22Rv1 (cell line): ENCODE measurements around the gene TGDS.

Experiments
- H3K27ac ChIP-seq: fragments of 450-650 bp; 2 replicates; pipeline ENCODE4 v1.5.1; 2017
- ZFX ChIP-seq: fragments of 450-650 bp; IDR thresholded peaks from 2 replicates; pipeline ENCODE4 v1.6.1; 2017; ENCODE audit warnings: antibody characterized with exemption, borderline replicate concordance
- TF ChIP-seq, protein P1 (sequence below): fragments of 450-650 bp; IDR thresholded peaks from 2 replicates; pipeline ENCODE4 v1.5.1; 2017; ENCODE audit warnings: mild to moderate bottlenecking

Gene TGDS

DNA sequence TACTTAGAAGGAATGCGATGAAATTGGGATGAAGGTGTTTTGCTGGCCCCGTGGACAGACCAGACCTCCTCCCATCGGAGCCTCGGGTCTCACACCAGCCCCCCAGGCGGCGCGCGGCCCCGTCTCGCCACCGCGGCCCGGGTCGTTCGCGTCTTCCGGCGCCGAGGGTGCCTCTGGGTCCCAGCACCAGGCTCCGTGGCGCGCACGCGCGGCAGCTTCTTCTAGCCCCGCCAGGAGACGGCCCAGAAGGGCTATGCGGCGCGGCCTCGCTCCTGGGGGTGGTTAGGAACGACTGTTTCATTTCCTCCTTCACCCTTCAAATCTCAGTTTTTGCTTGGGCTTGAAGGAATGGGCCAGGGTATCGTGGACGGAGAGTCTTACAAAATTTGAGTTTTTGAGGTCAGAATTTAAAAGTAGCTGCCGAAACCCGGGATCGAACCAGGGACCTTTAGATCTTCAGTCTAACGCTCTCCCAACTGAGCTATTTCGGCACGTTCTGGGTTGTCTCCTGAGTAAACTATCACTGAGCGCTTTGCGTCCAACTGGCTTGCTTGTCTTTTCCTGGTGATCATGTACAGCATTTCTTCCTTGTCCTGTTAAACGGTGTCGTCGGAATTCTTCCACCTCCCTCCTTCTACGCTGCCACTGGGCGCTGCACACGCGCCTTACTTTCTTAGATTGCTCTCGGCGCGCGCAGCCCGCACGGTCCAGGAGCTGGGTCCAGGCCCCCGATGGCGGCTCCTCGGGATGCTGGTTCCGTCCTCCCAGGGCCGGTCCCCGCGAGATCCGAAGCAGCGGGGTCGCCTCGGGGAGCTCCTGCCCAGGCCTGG lies 46.5 kb downstream of the TGDS start:
- peak overlapping the region; percentile 96 for H3K27ac ChIP-seq
- no peak for TF ChIP-seq ZFX
- TF ChIP-seq, protein P1, sequence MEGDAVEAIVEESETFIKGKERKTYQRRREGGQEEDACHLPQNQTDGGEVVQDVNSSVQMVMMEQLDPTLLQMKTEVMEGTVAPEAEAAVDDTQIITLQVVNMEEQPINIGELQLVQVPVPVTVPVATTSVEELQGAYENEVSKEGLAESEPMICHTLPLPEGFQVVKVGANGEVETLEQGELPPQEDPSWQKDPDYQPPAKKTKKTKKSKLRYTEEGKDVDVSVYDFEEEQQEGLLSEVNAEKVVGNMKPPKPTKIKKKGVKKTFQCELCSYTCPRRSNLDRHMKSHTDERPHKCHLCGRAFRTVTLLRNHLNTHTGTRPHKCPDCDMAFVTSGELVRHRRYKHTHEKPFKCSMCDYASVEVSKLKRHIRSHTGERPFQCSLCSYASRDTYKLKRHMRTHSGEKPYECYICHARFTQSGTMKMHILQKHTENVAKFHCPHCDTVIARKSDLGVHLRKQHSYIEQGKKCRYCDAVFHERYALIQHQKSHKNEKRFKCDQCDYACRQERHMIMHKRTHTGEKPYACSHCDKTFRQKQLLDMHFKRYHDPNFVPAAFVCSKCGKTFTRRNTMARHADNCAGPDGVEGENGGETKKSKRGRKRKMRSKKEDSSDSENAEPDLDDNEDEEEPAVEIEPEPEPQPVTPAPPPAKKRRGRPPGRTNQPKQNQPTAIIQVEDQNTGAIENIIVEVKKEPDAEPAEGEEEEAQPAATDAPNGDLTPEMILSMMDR: peak; percentile 19; the same call in 1 of the 2 replicates

DNA sequence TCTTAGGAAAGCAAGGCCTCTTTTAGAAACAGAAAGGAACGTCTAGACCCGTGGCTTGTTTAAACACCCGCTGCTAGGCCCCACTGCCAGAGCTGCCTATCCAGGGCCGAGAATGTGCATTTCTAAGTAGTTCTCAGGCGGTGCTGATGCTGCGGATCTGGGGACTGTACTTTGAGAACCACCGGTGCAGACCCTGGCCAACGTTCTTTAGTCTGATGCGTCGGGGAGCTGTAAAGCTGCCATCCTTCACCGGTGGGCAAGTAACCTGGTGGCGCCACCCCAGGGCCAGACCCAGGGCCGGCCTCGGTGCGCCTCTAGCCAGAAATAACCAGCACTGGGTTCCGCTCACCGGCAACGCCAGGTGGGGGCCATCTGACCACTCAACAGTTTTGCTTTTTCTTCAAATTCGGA lies 47.1 kb downstream of the TGDS start:
- TF ChIP-seq, protein P1: peak; percentile 50
- TF ChIP-seq ZFX: no peak
- peak overlapping the region; percentile 96 for H3K27ac ChIP-seq

DNA sequence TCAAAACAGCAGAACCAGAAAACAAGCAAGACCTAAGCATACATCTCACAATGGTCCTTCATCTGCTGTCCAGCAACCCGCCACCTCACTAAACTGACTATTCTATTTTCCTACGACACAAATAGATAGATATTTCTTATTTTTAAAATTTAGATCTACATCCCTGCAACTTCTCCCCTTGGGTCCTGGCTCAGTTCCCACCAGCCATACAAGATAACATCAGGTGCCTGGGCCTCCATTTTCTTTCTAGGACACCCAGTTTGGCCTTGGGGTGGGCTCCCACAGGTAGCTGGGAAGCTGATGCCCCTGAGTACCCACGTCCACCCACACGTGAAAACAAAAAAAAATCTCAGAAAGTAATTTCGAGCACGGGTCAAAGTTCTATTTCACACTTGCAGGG lies 47.6 kb downstream of the TGDS start:
- H3K27ac ChIP-seq: peak overlapping the region; percentile 96
- TF ChIP-seq ZFX: no peak
- TF ChIP-seq, protein P1: no peak

DNA sequence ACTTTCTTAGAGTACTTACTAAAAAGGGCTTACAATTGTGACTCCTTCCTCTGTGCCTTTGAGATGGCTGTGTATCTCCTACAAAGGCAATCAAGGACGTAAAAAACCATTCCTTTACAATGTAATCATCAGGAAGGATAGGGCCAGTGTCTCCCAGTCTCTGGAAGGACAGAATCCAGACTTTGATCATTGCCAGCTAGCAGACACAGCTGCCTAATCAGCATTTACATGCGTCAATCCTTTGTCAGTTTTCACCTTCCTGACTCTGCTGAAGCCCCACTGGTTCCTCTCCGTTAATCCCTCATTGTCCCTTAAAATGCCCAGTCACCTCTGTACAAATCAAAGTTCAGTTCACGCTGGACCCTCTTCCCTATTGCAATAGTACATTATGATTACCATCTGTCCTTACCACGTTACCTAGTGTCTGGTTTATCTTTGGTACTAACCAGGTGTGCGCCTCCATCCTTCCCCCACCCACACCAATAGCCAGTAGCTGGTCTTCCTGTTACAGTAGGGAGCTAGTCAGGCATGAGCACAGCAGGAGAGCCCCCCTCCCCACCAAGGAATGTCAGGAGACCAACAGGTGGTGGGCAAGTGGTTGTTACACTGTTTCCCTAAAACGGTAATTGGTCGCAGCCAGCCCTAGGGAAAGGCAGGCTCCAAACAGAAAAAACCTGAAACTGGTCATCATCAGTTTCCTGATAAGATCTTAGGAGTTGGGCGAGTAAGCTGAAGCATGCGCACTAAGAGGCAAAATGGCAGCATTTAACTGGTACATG lies 49.7 kb downstream of the TGDS start:
- TF ChIP-seq ZFX: no peak
- TF ChIP-seq, protein P1: no peak
- no peak overlapping the region for H3K27ac ChIP-seq

DNA sequence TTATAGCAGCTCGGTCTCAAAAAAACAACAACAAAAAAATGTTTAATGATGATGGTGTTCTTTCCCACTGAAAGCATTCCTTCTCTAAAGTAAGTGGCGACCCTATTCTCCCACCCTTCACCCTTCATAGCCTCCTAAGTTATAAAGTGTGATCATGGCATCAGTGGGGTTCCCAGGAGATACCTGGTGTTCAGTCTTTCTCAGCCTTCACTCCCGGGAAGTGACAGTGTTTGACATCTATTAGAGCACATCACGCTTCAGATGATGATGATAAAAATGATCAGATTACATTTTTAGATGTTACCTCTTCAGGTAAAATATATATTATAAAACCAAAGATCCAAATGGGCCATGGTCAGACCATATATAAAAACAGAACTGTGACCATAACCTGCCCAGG lies 51.0 kb downstream of the TGDS start:
- no peak for TF ChIP-seq ZFX
- TF ChIP-seq, protein P1: no peak
- H3K27ac ChIP-seq: no peak overlapping the region

DNA sequence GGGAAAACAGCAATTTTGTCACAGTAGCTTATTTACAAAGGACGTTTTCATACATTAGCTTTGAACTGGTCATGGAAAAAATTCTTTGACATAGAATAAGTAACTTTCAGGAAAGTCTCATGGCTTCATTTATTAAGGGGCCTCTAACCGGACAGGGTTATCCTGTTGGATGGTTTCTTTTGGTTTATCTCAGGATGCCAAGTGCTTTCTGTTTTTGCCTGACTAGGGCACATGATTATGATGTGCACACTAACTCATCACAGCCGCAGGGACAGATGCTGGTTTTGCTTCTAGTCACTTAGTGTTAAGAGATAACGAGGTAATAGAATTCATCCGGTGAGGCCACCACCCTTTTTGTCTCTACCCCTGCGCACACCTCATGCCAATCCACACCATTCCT lies 53.0 kb downstream of the TGDS start:
- H3K27ac ChIP-seq: no peak overlapping the region
- TF ChIP-seq, protein P1: no peak
- TF ChIP-seq ZFX: no peak
